C4-2B (cell line): Measurements from ENCODE around the gene CAPN11.

Experiments used
- H3K27ac ChIP-seq: fragments of 450-650 bp; 2 replicates; pipeline ENCODE4 v1.5.1; 2017
- CTCF ChIP-seq: fragments of 450-650 bp; conservative IDR thresholded peaks from 2 replicates; pipeline ENCODE4 v1.5.1; 2017; ENCODE audit warnings: mild to moderate bottlenecking
- ZFX ChIP-seq: fragments of 450-650 bp; IDR thresholded peaks from 2 replicates; pipeline ENCODE4 v1.6.1; 2017

The CAPN11 gene

GRCh38 chr6:44158770-44159228, at the start of gene CAPN11:
CAPN11 (plus strand) TSS chr6:44158820; CDS start chr6:44158849, 29 bp downstream.
- H3K27ac ChIP-seq: peak within 1 kb of the TSS; percentile 84
- no peak for TF ChIP-seq CTCF
- no peak for TF ChIP-seq ZFX

GRCh38 chr6:44109212-44109611, 49.4 kb upstream of the CAPN11 start:
- no peak for TF ChIP-seq CTCF
- TF ChIP-seq ZFX: no peak

GRCh38 chr6:44110005-44110676, 48.5 kb upstream of the CAPN11 start:
- TF ChIP-seq ZFX: no peak
- TF ChIP-seq CTCF: no peak
- H3K27ac ChIP-seq: no peak overlapping the region

More at GRCh38 chr6:44109212-44109611, 49.4 kb upstream of the CAPN11 start:
- no peak overlapping the region for H3K27ac ChIP-seq

- TF ChIP-seq CTCF (no peak), ZFX (no peak)
- no peak overlapping the region for H3K27ac ChIP-seq
Measured at GRCh38 chr6:44110966-44111365, 47.7 kb upstream of the CAPN11 start.

GRCh38 chr6:44111434-44112417, 46.9 kb upstream of the CAPN11 start:
- TF ChIP-seq ZFX: no peak
- TF ChIP-seq CTCF: no peak
- H3K27ac ChIP-seq: no peak overlapping the region; the same call in 1 of the 2 replicates

- no peak; the same call in 1 of the 2 replicates for TF ChIP-seq CTCF
- TF ChIP-seq ZFX: no peak
- H3K27ac ChIP-seq: no peak overlapping the region
Measured at GRCh38 chr6:44113414-44113813, 45.2 kb upstream of the CAPN11 start.

- TF ChIP-seq ZFX: no peak
- no peak for TF ChIP-seq CTCF
- H3K27ac ChIP-seq: no peak overlapping the region
Measured at GRCh38 chr6:44115866-44116265, 42.8 kb upstream of the CAPN11 start.
